Myometrial cell (primary cell): ENCODE results near the gene XPO4. TPM values are rescaled to one million over a fixed set of nuclear protein-coding genes. Genes with fewer than 3 reads are reported as not detected.

Experiments used
- total RNA-seq: library from RNA; depleted of rRNA; stranded (reverse); fragments of >200 nt; gene quantifications from 2 replicates; pipeline ENCODE4 v1.2.3, GENCODE V29; 2015

The XPO4 gene
- total RNA-seq, result 9.8 and 12.4 TPM in 2 replicates

GRCh38 chr13:20902438-20903163, at the start of gene XPO4:
Gene XPO4, minus strand, starts transcription at chr13:20902746. Its CDS starts 8 bp downstream, at chr13:20902738.

DNA sequence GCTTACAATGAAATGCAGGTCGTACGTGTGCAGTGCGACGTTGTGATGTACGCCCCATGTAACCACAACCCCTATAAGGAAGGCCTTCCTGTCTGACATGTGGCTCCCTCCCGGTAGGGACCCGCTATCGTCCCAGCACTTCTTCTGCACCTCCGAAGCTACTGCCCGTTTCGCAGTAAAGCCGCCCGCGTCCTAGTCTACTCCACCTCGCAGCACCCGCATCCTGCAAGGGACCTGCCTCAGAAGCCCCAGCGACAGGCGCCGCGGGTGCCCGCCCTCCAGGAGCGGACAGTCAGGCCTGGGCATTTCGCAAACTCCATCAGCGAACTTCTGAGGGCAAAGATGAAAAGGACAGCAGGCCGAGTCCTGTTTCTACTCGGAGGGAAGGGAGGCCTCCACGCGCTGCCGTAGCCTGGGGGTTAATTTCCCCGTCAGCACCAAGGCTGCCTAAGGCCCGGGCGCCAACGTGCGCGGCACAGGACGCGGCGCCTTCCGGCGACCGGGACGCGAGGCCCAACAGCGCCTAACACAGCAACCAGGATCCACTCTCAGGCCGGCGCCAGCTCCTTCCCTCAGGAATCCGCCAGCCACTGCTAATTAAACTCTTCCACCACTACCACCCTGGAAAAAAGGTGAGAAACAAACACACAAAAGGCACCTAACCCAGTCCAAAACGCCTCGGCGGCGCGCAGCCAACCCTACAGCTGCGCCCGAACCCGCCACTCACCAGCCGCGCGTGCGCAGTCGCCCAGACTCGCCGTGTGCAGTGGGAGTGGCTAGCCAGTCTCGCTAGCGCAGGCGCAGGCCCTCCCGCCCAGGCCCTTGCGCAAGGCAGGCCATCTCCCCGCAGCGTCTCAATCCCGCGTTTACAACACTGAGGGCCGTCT, 129.1 kb downstream of the XPO4 start, which contains the start of gene EEF1AKMT1:
Gene EEF1AKMT1 (minus strand): TSS at position 768 of the 887 bp plus-strand sequence. CDS start 16,363 bp downstream, outside the sequence.

Other genes with a start within 250 kb of the XPO4 start
- gene IL17D, start 199.0 kb downstream of the XPO4 start, total RNA-seq, result 0.35 and 2.9 TPM in 2 replicates
- gene EEF1AKMT1, start 128.8 kb downstream of the XPO4 start, total RNA-seq, result 16.3 and 21.0 TPM in 2 replicates
- gene LATS2, start 158.8 kb upstream of the XPO4 start, total RNA-seq, result 16.7 and 17.7 TPM in 2 replicates
- gene SAP18, start 237.4 kb upstream of the XPO4 start, total RNA-seq, result 71.2 and 87.4 TPM in 2 replicates